ENCODE results near the gene SIGLEC6. TPM values are rescaled to one million over a fixed set of nuclear protein-coding genes. Genes with fewer than 3 reads are reported as not detected.

Gene SIGLEC6
- total RNA-seq, 1 donor from 2014 or later, result 1.6 TPM

DNA sequence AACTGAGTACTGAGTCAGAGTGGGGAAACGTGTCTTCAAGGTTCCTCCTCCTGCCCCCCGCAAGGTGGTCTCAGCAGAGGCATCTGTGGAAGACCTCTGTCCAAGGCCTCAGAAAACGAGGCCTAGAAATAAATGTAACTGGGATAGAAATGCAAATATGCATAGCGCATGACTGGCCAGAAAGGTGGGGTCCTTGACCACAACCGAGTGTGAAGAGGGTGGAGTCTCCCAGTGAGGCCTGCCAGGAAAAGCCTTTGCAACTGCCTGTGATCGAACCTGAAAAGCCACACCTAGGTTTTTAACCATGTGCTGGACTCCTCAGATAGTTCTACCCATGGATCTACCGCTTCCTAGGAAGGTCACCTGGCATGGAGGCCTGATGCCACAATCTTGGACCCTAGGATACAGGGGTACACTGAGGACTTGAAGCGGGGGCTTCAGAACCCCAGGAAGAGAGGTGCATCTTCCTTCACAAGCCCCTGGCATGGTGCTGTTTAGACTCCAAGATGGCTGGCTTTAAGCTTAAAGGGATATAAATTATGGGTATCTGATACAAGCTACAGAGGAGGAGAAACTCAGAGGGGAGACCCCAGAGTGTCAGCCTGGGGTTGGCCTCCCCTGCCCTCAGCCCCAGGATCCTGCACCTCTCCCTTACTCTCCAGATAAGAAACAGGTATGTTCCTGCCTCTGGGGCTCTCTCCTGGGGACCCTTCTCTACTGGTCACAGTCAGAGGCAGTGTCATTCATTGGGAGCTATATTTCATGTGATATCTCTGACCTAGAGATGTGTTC is 18.3 kb upstream of the SIGLEC6 start:
- Histone ChIP-seq H3K9ac (ENCODE audit: low read depth in 1 of 3, low read length in 3 of 3) (no peak overlapping the region), H3K27ac (ENCODE audit: low read depth, low read length) (no peak overlapping the region), H3K9me3 (ENCODE audit: control insufficient read depth in 3 of 3, low read length in 3 of 3) (peaks cover 0 to 5% (median 1%) of the 10 kb centered on the region in 3 donors), H3K4me3 (ENCODE audit: low read length in 3 of 3) (no peak overlapping the region), H3K27me3 (ENCODE audit: control insufficient read depth in 3 of 3, insufficient read depth in 3 of 3, low read length in 3 of 3) (peaks cover 4 to 24% (median 11%) of the 10 kb centered on the region in 3 donors), H3K36me3 (ENCODE audit: control insufficient read depth in 3 of 3, insufficient read depth in 3 of 3, low read length in 3 of 3) (no peaks in the 10 kb centered on the region), H3K4me1 (ENCODE audit: control insufficient read depth in 3 of 3, insufficient read depth in 3 of 3, low read length in 3 of 3) (no peaks in the 10 kb centered on the region)

DNA sequence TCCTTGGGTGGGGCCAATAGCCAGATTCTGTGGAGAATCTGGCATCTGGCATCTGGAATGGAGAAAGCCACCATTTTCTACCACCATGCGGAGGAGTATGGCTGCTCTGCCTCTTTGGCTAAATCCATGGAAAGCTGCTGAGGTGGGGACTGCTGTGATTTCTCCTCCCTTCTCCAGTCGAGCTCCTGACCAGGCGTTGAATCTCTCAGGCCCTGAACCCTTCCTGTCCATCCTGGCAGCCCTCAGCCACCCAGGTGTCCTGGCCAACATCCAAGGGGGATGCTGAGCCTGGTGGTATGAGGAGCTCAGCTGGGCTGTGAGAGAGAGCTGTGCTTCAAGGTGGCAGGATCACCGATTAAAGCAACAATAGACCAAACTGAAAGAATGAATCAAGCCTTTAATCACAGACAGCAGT is 17.4 kb upstream of the SIGLEC6 start:
- H3K9ac ChIP-seq (ENCODE audit: low read depth in 1 of 3, low read length in 3 of 3), result no peak overlapping the region
- H3K27ac ChIP-seq (ENCODE audit: low read depth, low read length), result no peak overlapping the region
- H3K9me3 ChIP-seq (ENCODE audit: control insufficient read depth in 3 of 3, low read length in 3 of 3), result peaks cover 0 to 5% (median 0%) of the 10 kb centered on the region in 3 donors
- no peak overlapping the region for H3K4me3 ChIP-seq (ENCODE audit: low read length in 3 of 3)
- peaks cover 5 to 30% (median 16%) of the 10 kb centered on the region in 3 donors for H3K27me3 ChIP-seq (ENCODE audit: control insufficient read depth in 3 of 3, insufficient read depth in 3 of 3, low read length in 3 of 3)
- no peaks in the 10 kb centered on the region for H3K4me1 ChIP-seq (ENCODE audit: control insufficient read depth in 3 of 3, insufficient read depth in 3 of 3, low read length in 3 of 3)
- no peaks in the 10 kb centered on the region for H3K36me3 ChIP-seq (ENCODE audit: control insufficient read depth in 3 of 3, insufficient read depth in 3 of 3, low read length in 3 of 3)

DNA sequence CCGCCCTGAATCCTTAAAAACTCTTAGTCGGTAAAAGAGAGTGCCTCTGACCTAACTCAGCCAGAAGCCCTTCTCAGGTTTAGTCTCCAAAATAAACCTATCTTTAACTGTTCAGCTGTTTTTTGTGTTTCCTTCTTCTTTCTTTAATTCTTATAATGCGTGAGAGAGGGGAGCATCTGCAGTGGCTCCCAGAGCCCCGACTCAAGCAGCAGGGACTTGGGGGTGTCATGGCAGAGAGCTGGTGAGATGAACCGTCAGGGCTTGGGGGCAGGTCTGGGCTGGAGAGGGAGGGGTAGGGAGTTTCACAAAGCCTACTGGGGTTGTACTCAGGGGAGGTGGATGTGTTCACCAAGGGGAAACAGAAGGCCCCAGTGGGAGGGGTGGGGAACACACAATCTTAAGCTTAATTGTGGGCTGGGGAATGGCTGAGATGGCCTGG is 16.8 kb upstream of the SIGLEC6 start:
- Histone ChIP-seq H3K36me3 (ENCODE audit: control insufficient read depth in 3 of 3, insufficient read depth in 3 of 3, low read length in 3 of 3) (no peaks in the 10 kb centered on the region), H3K27ac (ENCODE audit: low read depth, low read length) (no peak overlapping the region), H3K4me1 (ENCODE audit: control insufficient read depth in 3 of 3, insufficient read depth in 3 of 3, low read length in 3 of 3) (no peaks in the 10 kb centered on the region), H3K4me3 (ENCODE audit: low read length in 3 of 3) (no peak overlapping the region), H3K9me3 (ENCODE audit: control insufficient read depth in 3 of 3, low read length in 3 of 3) (peaks cover 0 to 5% (median 0%) of the 10 kb centered on the region in 3 donors), H3K9ac (ENCODE audit: low read depth in 1 of 3, low read length in 3 of 3) (no peak overlapping the region), H3K27me3 (ENCODE audit: control insufficient read depth in 3 of 3, insufficient read depth in 3 of 3, low read length in 3 of 3) (peaks cover 5 to 30% (median 16%) of the 10 kb centered on the region in 3 donors)

DNA sequence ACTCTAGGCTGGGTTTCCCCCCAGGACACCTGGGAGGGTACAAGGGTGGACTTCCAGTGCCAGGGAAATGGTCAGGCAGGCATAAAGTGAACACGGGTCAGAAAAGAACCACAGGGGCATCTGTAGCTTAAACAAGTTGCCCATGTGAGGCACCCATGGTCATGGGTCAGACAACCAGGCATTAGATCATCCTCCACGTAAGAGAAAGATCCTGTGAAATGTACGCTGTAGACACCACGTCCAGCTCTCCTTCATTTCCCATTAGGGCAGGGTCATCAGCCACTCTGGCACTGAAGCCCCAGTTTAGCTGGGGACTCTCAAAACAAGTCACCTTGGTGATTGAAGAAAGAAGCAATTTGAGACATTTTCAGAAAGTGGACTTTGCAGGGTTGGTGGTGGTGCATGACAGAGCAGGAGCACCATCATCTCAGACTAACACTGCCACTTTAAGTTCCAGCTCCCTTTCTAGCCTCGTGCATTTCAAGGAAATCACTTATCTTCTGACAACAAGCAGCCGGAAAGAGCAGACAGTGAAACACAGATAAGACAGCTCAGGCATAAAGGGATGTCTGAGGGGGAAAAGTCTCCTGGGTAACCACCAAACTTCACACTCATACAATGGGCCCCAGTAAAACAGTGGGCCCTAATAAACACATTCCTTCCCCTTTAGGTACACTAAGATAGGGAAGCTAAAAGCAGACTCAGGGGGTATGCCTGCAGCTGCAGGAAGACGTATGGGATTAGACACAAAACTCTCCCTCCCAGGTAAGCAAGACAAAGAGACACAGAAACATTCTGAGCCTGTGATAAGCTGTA is 16.1 kb upstream of the SIGLEC6 start:
- Histone ChIP-seq H3K4me3 (ENCODE audit: low read length in 3 of 3) (no peak overlapping the region), H3K4me1 (ENCODE audit: control insufficient read depth in 3 of 3, insufficient read depth in 3 of 3, low read length in 3 of 3) (no peaks in the 10 kb centered on the region), H3K9me3 (ENCODE audit: control insufficient read depth in 3 of 3, low read length in 3 of 3) (peaks cover 0 to 5% (median 0%) of the 10 kb centered on the region in 3 donors), H3K36me3 (ENCODE audit: control insufficient read depth in 3 of 3, insufficient read depth in 3 of 3, low read length in 3 of 3) (no peaks in the 10 kb centered on the region), H3K27me3 (ENCODE audit: control insufficient read depth in 3 of 3, insufficient read depth in 3 of 3, low read length in 3 of 3) (peaks cover 5 to 30% (median 16%) of the 10 kb centered on the region in 3 donors), H3K9ac (ENCODE audit: low read depth in 1 of 3, low read length in 3 of 3) (no peak overlapping the region), H3K27ac (ENCODE audit: low read depth, low read length) (no peak overlapping the region)

DNA sequence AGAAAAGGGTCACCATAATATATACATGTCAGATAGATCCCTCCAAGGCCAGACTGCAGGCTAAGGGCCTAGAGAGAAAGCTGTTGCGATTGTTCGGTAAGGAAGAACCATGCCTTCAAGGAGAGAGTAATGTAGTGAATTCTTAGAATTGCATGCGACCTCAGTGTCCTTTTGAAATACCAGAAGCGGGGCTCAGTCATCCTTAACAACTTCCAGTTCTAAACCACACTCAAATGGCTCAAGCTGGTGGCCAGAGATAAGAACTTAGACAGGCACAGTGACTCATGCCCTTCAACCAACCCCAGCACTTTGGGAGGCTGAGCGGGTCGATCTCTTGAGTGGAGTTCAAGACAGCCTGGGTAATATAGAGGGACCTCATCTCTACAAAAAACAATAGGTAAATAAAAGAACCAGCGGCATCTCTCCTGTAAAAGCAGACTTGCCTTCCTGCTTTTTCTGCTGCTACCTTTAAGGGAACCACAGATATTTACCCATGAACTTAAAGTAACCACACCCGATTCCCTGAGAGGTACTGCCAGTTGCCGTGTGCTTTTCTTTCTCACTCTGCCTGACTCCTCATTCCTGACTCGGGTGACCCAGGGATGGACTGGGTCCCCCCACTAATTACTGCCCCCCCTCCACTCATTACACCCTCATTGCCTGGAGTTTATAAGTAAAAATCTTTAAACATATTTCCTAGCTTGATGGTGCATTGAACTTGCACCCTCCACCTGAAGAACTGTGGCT is 15.4 kb upstream of the SIGLEC6 start:
- H3K27ac ChIP-seq (ENCODE audit: low read depth, low read length), result no peak overlapping the region
- H3K27me3 ChIP-seq (ENCODE audit: control insufficient read depth in 3 of 3, insufficient read depth in 3 of 3, low read length in 3 of 3), result peaks cover 10 to 29% (median 16%) of the 10 kb centered on the region in 3 donors
- no peak overlapping the region for H3K4me3 ChIP-seq (ENCODE audit: low read length in 3 of 3)
- H3K9ac ChIP-seq (ENCODE audit: low read depth in 1 of 3, low read length in 3 of 3), result no peak overlapping the region
- no peaks in the 10 kb centered on the region for H3K4me1 ChIP-seq (ENCODE audit: control insufficient read depth in 3 of 3, insufficient read depth in 3 of 3, low read length in 3 of 3)
- peaks cover 0 to 3% (median 0%) of the 10 kb centered on the region in 3 donors for H3K9me3 ChIP-seq (ENCODE audit: control insufficient read depth in 3 of 3, low read length in 3 of 3)
- no peaks in the 10 kb centered on the region for H3K36me3 ChIP-seq (ENCODE audit: control insufficient read depth in 3 of 3, insufficient read depth in 3 of 3, low read length in 3 of 3)

DNA sequence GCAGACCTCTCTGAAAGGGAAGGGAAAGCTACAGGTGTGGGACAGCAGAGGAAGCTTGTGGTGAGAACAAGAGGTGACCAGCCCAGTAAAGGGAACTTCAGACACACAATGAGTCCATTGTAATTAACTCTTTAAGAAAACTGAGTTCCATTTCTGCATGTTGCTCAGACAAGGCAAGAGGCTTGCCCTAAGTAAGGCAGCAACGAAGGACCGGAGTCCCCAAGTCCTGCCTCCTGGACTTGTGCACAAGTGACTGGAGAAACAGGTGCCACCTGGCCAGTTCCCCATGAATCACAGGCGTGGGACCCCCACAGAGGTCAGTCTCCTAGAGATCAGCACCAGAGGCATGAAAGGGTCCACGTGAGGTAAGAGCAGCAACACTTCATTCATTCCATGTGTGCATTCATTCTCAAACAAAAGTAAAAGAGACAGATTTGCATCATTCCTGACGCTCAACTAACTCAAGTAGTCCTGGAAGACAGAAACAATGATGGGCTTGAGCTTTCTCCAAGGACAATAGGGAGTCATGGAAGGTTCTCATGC is 14.7 kb upstream of the SIGLEC6 start:
- Histone ChIP-seq H3K9ac (ENCODE audit: low read depth in 1 of 3, low read length in 3 of 3) (no peak overlapping the region), H3K27me3 (ENCODE audit: control insufficient read depth in 3 of 3, insufficient read depth in 3 of 3, low read length in 3 of 3) (peaks cover 10 to 29% (median 16%) of the 10 kb centered on the region in 3 donors), H3K27ac (ENCODE audit: low read depth, low read length) (no peak overlapping the region), H3K4me3 (ENCODE audit: low read length in 3 of 3) (no peak overlapping the region), H3K4me1 (ENCODE audit: control insufficient read depth in 3 of 3, insufficient read depth in 3 of 3, low read length in 3 of 3) (no peaks in the 10 kb centered on the region), H3K36me3 (ENCODE audit: control insufficient read depth in 3 of 3, insufficient read depth in 3 of 3, low read length in 3 of 3) (no peaks in the 10 kb centered on the region), H3K9me3 (ENCODE audit: control insufficient read depth in 3 of 3, low read length in 3 of 3) (no peaks in the 10 kb centered on the region)

DNA sequence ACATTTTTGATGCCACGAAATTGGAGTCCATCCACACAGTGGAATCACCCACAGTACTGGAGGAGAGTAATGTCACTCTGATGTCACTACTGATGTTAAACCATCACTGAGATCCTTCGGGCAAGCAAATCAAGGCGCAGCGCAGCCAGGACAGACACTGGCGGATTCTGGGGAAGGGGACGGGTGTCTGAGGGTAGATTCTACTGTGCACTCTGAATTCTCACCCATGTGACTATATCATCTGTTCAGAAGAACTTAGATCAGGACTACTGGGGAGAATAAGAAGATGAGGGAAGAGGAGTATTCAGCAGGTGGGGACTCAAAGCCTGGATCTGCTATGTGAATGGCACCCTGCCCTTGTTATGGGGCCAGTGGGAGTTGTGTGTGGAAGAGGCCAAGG is 12.6 kb upstream of the SIGLEC6 start:
- Histone ChIP-seq H3K9me3 (ENCODE audit: control insufficient read depth in 3 of 3, low read length in 3 of 3) (no peaks in the 10 kb centered on the region), H3K27me3 (ENCODE audit: control insufficient read depth in 3 of 3, insufficient read depth in 3 of 3, low read length in 3 of 3) (peaks cover 10 to 16% (median 13%) of the 10 kb centered on the region in 3 donors), H3K4me3 (ENCODE audit: low read length in 3 of 3) (no peak overlapping the region), H3K27ac (ENCODE audit: low read depth, low read length) (no peak overlapping the region), H3K4me1 (ENCODE audit: control insufficient read depth in 3 of 3, insufficient read depth in 3 of 3, low read length in 3 of 3) (no peaks in the 10 kb centered on the region), H3K36me3 (ENCODE audit: control insufficient read depth in 3 of 3, insufficient read depth in 3 of 3, low read length in 3 of 3) (no peaks in the 10 kb centered on the region), H3K9ac (ENCODE audit: low read depth in 1 of 3, low read length in 3 of 3) (no peak overlapping the region)

DNA sequence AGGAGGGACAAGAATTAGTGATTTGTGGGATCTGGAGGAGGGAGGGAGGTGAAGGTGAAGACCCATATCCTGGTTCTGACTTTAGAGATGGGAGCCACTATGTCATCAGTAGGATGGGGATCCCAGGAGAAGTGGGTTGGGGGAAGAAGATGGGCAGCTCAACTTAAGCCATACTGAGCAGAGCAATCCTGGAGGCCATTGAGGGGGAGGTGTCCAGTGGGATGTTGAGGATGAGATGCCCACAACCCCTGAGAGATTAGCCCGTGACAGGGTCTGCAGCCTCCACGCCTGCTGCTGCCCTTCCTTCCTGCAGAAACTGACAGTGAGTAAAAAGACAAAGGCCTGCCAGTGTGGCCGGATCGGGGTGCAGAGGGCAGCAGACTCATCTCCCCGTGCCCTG is 11.2 kb upstream of the SIGLEC6 start:
- H3K36me3 ChIP-seq (ENCODE audit: control insufficient read depth in 3 of 3, insufficient read depth in 3 of 3, low read length in 3 of 3), result no peaks in the 10 kb centered on the region
- H3K27ac ChIP-seq (ENCODE audit: low read depth, low read length), result no peak overlapping the region
- H3K9ac ChIP-seq (ENCODE audit: low read depth in 1 of 3, low read length in 3 of 3), result no peak overlapping the region
- H3K4me1 ChIP-seq (ENCODE audit: control insufficient read depth in 3 of 3, insufficient read depth in 3 of 3, low read length in 3 of 3), result no peaks in the 10 kb centered on the region
- H3K9me3 ChIP-seq (ENCODE audit: control insufficient read depth in 3 of 3, low read length in 3 of 3), result no peaks in the 10 kb centered on the region
- peaks cover 15 to 21% (median 16%) of the 10 kb centered on the region in 3 donors for H3K27me3 ChIP-seq (ENCODE audit: control insufficient read depth in 3 of 3, insufficient read depth in 3 of 3, low read length in 3 of 3)
- no peak overlapping the region for H3K4me3 ChIP-seq (ENCODE audit: low read length in 3 of 3)

DNA sequence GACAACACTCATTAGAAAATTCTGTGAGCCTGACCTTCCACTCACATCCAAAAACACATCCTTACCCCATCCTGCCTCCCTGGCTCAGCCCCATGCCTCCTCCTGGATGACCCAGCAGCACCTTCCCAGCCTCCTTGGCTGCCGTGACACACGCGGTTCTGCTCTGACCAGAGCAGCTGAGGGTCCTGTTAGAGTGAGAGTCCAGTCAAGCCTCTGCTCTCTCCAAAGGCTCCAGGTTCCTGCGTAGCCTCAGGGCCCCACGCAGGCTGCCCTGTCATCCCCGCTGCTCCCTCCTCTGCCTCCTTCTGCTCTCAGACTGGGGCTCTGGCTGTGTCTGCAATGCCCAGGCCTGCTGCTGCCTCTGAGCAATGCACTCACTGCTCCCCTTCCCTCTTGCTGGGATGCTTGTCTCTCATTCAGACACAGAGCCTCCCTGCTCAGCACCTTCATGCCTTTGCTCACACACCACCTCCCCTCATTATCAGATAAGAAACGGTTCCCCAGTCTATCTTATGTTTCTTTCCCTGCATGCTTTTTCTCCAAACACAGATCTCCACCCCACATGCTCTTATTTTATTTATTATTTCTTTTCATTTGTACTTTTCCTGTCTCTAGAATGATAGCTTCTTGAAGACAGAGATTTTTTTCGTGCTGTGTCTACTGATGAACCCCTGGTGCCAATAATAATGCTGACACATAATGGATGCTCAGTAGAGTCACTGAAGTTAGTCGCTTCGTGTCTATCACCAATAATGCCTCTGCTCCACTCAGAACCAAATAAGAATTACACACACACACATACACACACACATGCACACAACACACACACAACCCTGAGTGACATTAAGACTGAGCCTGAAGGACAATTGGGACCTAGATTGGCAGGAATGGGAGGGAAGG is 10.2 kb upstream of the SIGLEC6 start:
- Histone ChIP-seq H3K27ac (ENCODE audit: low read depth, low read length) (no peak overlapping the region), H3K4me3 (ENCODE audit: low read length in 3 of 3) (no peak overlapping the region), H3K9ac (ENCODE audit: low read depth in 1 of 3, low read length in 3 of 3) (no peak overlapping the region), H3K36me3 (ENCODE audit: control insufficient read depth in 3 of 3, insufficient read depth in 3 of 3, low read length in 3 of 3) (no peaks in the 10 kb centered on the region), H3K27me3 (ENCODE audit: control insufficient read depth in 3 of 3, insufficient read depth in 3 of 3, low read length in 3 of 3) (peaks cover 15 to 21% (median 17%) of the 10 kb centered on the region in 3 donors), H3K4me1 (ENCODE audit: control insufficient read depth in 3 of 3, insufficient read depth in 3 of 3, low read length in 3 of 3) (no peaks in the 10 kb centered on the region), H3K9me3 (ENCODE audit: control insufficient read depth in 3 of 3, low read length in 3 of 3) (no peaks in the 10 kb centered on the region)

All from skeletal muscle tissue (tissue), 4 donors.